WTC11 (cell line): ENCODE data around the gene ANGPTL2. TPM values are rescaled to one million over a fixed set of nuclear protein-coding genes. Genes with fewer than 3 reads are reported as not detected.

ENCODE experiments used
- ATAC-seq: fragments of 200-7000 bp; cut with Tn5 transposase; 2 replicates; pipeline ENCODE4 v1.10.0; 2021; ENCODE audit warnings: mild to moderate bottlenecking, moderate library complexity
- CTCF ChIA-PET: fragments of 300-600 bp; sonication (Branson Sonifier 250); formaldehyde crosslinking; loops from one replicate; lab custom pipeline; 2021; ENCODE audit warnings: antibody characterized with exemption; lab: Charles Lee
- POLR2A ChIA-PET: fragments of 350-600 bp; sonication (Branson Sonifier 250); formaldehyde crosslinking; loops from one replicate; lab custom pipeline; 2021; ENCODE audit warnings: antibody characterized with exemption; lab: Charles Lee
- DNase-seq: peaks from one replicate; pipeline ENCODE4 v3.0.0; 2021; ENCODE audit warnings: low spot score
- H3K27ac Mint-ChIP-seq: 2 replicates; pipeline ENCODE4 v1.8.0; 2021; ENCODE audit warnings: mixed read lengths
- H3K27me3 Mint-ChIP-seq: 2 replicates; pipeline ENCODE4 v1.8.0; 2021; ENCODE audit warnings: low read depth, mild to moderate bottlenecking, moderate library complexity, mixed read lengths
- H3K36me3 Mint-ChIP-seq: 2 replicates; pipeline ENCODE4 v1.8.0; 2021; ENCODE audit warnings: mixed read lengths
- H3K4me1 Mint-ChIP-seq: 2 replicates; pipeline ENCODE4 v1.8.0; 2022; ENCODE audit warnings: mixed read lengths
- H3K4me3 Mint-ChIP-seq: 2 replicates; pipeline ENCODE4 v1.8.0; 2021; ENCODE audit warnings: mild to moderate bottlenecking, moderate library complexity, mixed read lengths
- H3K9me3 Mint-ChIP-seq: 2 replicates; pipeline ENCODE4 v1.8.0; 2021; ENCODE audit warnings: mixed read lengths
- AR ChIP-seq: fragments of 250-450 bp; sonication (Bioruptor Pico); IDR thresholded peaks from 2 replicates; pipeline ENCODE4 v1.9.0; 2021; ENCODE audit warnings: mild to moderate bottlenecking
- ATF1 ChIP-seq: sonication (generic); formaldehyde crosslinking; IDR thresholded peaks from 2 replicates; pipeline ENCODE4 v1.8.1; 2023; ENCODE audit warnings: mild to moderate bottlenecking, moderate library complexity, missing genetic modification reagents
- ATF3 ChIP-seq: sonication (generic); formaldehyde crosslinking; conservative IDR thresholded peaks from 2 replicates; pipeline ENCODE4 v1.8.1; 2022; ENCODE audit warnings: mild to moderate bottlenecking, missing genetic modification reagents
- CBFB ChIP-seq: sonication (generic); formaldehyde crosslinking; IDR thresholded peaks from 2 replicates; pipeline ENCODE4 v1.8.1; 2022; ENCODE audit warnings: mild to moderate bottlenecking, low read depth, missing genetic modification reagents
- ESRRA ChIP-seq: sonication (generic); formaldehyde crosslinking; IDR thresholded peaks from 2 replicates; pipeline ENCODE4 v1.8.1; 2022; ENCODE audit warnings: mild to moderate bottlenecking, missing genetic modification reagents, borderline replicate concordance
- ETV6 ChIP-seq: sonication (generic); formaldehyde crosslinking; IDR thresholded peaks from 2 replicates; pipeline ENCODE4 v1.8.1; 2022; ENCODE audit warnings: mild to moderate bottlenecking, missing genetic modification reagents
- GABPB1 ChIP-seq: sonication (generic); formaldehyde crosslinking; IDR thresholded peaks from 2 replicates; pipeline ENCODE4 v1.8.1; 2023; ENCODE audit warnings: mild to moderate bottlenecking, missing genetic modification reagents
- HMGA2 ChIP-seq: fragments of 250-450 bp; sonication (Bioruptor Pico); IDR thresholded peaks from 2 replicates; pipeline ENCODE4 v1.4.0; 2021; ENCODE audit warnings: mild to moderate bottlenecking, moderate library complexity
- IRF2 ChIP-seq: sonication (generic); formaldehyde crosslinking; IDR thresholded peaks from 2 replicates; pipeline ENCODE4 v1.8.0; 2022; ENCODE audit warnings: low read depth, missing genetic modification reagents, borderline replicate concordance
- KAT7 ChIP-seq: sonication (generic); formaldehyde crosslinking; IDR thresholded peaks from 2 replicates; pipeline ENCODE4 v1.8.1; 2023; ENCODE audit warnings: missing genetic modification reagents, mild to moderate bottlenecking, borderline replicate concordance
- MXD4 ChIP-seq: fragments of 250-450 bp; sonication (Bioruptor Pico); IDR thresholded peaks from 2 replicates; pipeline ENCODE4 v1.8.0; 2021; ENCODE audit warnings: mild to moderate bottlenecking, moderate library complexity, borderline replicate concordance
- MYBL2 ChIP-seq: sonication (generic); formaldehyde crosslinking; IDR thresholded peaks from 2 replicates; pipeline ENCODE4 v1.8.1; 2023; ENCODE audit warnings: mild to moderate bottlenecking, moderate library complexity, missing genetic modification reagents
- RORB ChIP-seq: fragments of 250-450 bp; sonication (Bioruptor Pico); IDR thresholded peaks from 2 replicates; pipeline ENCODE4 v1.9.0; 2021; ENCODE audit warnings: mild to moderate bottlenecking
- STAT6 ChIP-seq: sonication (generic); formaldehyde crosslinking; conservative IDR thresholded peaks from 2 replicates; pipeline ENCODE4 v1.8.1; 2023; ENCODE audit warnings: mild to moderate bottlenecking, low read depth, missing genetic modification reagents, moderate library complexity
- TP53 ChIP-seq: sonication (generic); formaldehyde crosslinking; IDR thresholded peaks from 2 replicates; pipeline ENCODE4 v1.8.1; 2023; ENCODE audit warnings: mild to moderate bottlenecking, missing genetic modification reagents
- ZNF219 ChIP-seq: sonication (generic); formaldehyde crosslinking; IDR thresholded peaks from 2 replicates; pipeline ENCODE4 v1.8.0; 2023; ENCODE audit warnings: missing genetic modification reagents, mild to moderate bottlenecking, borderline replicate concordance
- ZNF416 ChIP-seq: fragments of 250-450 bp; sonication (Bioruptor Pico); IDR thresholded peaks from 2 replicates; pipeline ENCODE4 v1.9.0; 2021; ENCODE audit warnings: mild to moderate bottlenecking, inconsistent platforms
- ZNF671 ChIP-seq: fragments of 250-450 bp; sonication (Bioruptor Pico); IDR thresholded peaks from 2 replicates; pipeline ENCODE4 v1.8.0; 2021; ENCODE audit warnings: mild to moderate bottlenecking
- total RNA-seq: library from RNA; stranded (reverse); gene quantifications from 3 replicates; pipeline ENCODE4 v1.2.3, GENCODE V29; 2021

ANGPTL2 gene
- total RNA-seq, 1 experiment from 2014 or later: 4.5 TPM

GRCh38 chr9:127059765-127060361, 62.6 kb downstream of the ANGPTL2 start:
- H3K4me3 Mint-ChIP-seq: no peak overlapping the region
- POLR2A ChIA-PET: interaction anchor here (0.6 kb wide), 1 partner anchor 119 kb away, joined by 4 read pairs; no protein-coding TSS in a partner anchor

GRCh38 chr9:127059030-127059429, 63.4 kb downstream of the ANGPTL2 start:
- ATAC-seq: no peak
- CTCF ChIA-PET: interaction anchor here (1.0 to 1.4 kb wide), 2 partner anchors 11 to 124 kb away, joined by 3 read pairs; no protein-coding TSS in a partner anchor
- POLR2A ChIA-PET: no interaction called here
- no peaks in the 10 kb centered on the region for H3K27me3 Mint-ChIP-seq
- H3K36me3 Mint-ChIP-seq: no peaks in the 10 kb centered on the region
- H3K4me3 Mint-ChIP-seq: no peak overlapping the region
- H3K27ac Mint-ChIP-seq: no peak overlapping the region
- peaks cover 10% of the 10 kb centered on the region for H3K4me1 Mint-ChIP-seq
- no peak for TF ChIP-seq STAT6 (CRISPR knock-in tag)
- TF ChIP-seq AR (CRISPR knock-in tag): no peak
- H3K9me3 Mint-ChIP-seq: no peaks in the 10 kb centered on the region
- DNase-seq: no peak

More at GRCh38 chr9:127059765-127060361, 62.6 kb downstream of the ANGPTL2 start:
- H3K36me3 Mint-ChIP-seq: no peaks in the 10 kb centered on the region
- H3K4me1 Mint-ChIP-seq: peaks cover 10% of the 10 kb centered on the region
- TF ChIP-seq ESRRA (CRISPR knock-in tag) (no peak), ZNF416 (no peak), ZNF219 (CRISPR knock-in tag) (no peak), ETV6 (CRISPR knock-in tag) (no peak), IRF2 (no peak), ZNF671 (no peak), ATF3 (CRISPR knock-in tag) (no peak), HMGA2 (CRISPR knock-in tag) (no peak), ATF1 (no peak), MYBL2 (CRISPR knock-in tag) (no peak), KAT7 (CRISPR knock-in tag) (no peak), RORB (CRISPR knock-in tag) (no peak), GABPB1 (CRISPR knock-in tag) (no peak)
- ATAC-seq: no peak
- DNase-seq: no peak
- H3K27ac Mint-ChIP-seq: no peak overlapping the region; the same call in 1 of the 2 replicates
- CTCF ChIA-PET: interaction anchor here (1.4 kb wide), 1 partner anchor 125 kb away, joined by 3 read pairs; no protein-coding TSS in a partner anchor
- H3K27me3 Mint-ChIP-seq: no peaks in the 10 kb centered on the region
- no peaks in the 10 kb centered on the region for H3K9me3 Mint-ChIP-seq

- CTCF ChIA-PET: interaction anchor here (1.0 kb wide), 1 partner anchor 10 kb away, joined by 3 read pairs; no protein-coding TSS in a partner anchor
- peaks cover 10% of the 10 kb centered on the region for H3K4me1 Mint-ChIP-seq
These were observed 63.8 kb downstream of the ANGPTL2 start for GRCh38 chr9:127058645-127059021.

More at GRCh38 chr9:127058645-127059021, 63.8 kb downstream of the ANGPTL2 start:
- Mint-ChIP-seq H3K9me3 (no peaks in the 10 kb centered on the region), H3K27me3 (no peaks in the 10 kb centered on the region), H3K27ac (no peak overlapping the region), H3K4me3 (no peak overlapping the region), H3K36me3 (no peaks in the 10 kb centered on the region)
- ATAC-seq (no peak), DNase-seq (no peak)
- POLR2A ChIA-PET: no interaction called here
- TF ChIP-seq CBFB (no peak), TP53 (CRISPR knock-in tag) (no peak), MXD4 (CRISPR knock-in tag) (no peak), RORB (CRISPR knock-in tag) (no peak)
